ENCODE data around the gene AVPI1. TPM values are rescaled to one million over a fixed set of nuclear protein-coding genes. Genes with fewer than 3 reads are reported as not detected.

Gene AVPI1
- total and polyA plus RNA-seq, 2 of the 13 experiments (the other 11 are each of a cell fraction or from before 2014, with no cell fraction given) = 39.8 to 61.2 TPM

- TF ChIP-seq HDAC2 (CRISPR knock-in tag; IDR thresholded peaks at IDR 0.05) = no peak
- TF ChIP-seq HOXA7 (CRISPR knock-in tag; IDR thresholded peaks at IDR 0.05) = no peak
- TF ChIP-seq SAP130 (CRISPR knock-in tag; IDR thresholded peaks at IDR 0.05; ENCODE audit: low read depth) = 0 out of 2 replicates have a peak, but pooled peaks have one; percentile 34
- no peak for TF ChIP-seq BRCA1 (CRISPR knock-in tag; IDR thresholded peaks at IDR 0.05)
- no peak for TF ChIP-seq ZNF746 (CRISPR knock-in tag; IDR thresholded peaks at IDR 0.05)
- peak; percentile 94 for TF ChIP-seq NR2C2 (CRISPR knock-in tag; IDR thresholded peaks at IDR 0.05; ENCODE audit: borderline replicate concordance)
- TF ChIP-seq RORA (CRISPR knock-in tag; IDR thresholded peaks at IDR 0.05) = no peak
- TF ChIP-seq, protein P1, sequence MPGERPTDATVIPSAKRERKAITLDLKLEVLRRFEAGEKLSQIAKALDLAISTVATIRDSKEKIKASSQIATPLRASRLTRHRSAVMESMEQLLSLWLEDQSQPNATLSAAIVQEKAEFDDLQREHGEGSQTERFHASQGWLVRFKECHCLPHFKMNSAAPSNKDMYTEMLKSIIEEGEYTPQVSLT (CRISPR knock-in tag; IDR thresholded peaks at IDR 0.05; ENCODE audit: borderline replicate concordance, low read depth) = no peak
- TF ChIP-seq ZSCAN21 (CRISPR knock-in tag; IDR thresholded peaks at IDR 0.05; ENCODE audit: borderline replicate concordance) = no peak
- TF ChIP-seq ZNF441 (CRISPR knock-in tag; IDR thresholded peaks at IDR 0.05; ENCODE audit: borderline replicate concordance) = no peak
- no peak for TF ChIP-seq ZNF510 (CRISPR knock-in tag; IDR thresholded peaks at IDR 0.05; ENCODE audit: low read depth)
- TF ChIP-seq, protein P2, sequence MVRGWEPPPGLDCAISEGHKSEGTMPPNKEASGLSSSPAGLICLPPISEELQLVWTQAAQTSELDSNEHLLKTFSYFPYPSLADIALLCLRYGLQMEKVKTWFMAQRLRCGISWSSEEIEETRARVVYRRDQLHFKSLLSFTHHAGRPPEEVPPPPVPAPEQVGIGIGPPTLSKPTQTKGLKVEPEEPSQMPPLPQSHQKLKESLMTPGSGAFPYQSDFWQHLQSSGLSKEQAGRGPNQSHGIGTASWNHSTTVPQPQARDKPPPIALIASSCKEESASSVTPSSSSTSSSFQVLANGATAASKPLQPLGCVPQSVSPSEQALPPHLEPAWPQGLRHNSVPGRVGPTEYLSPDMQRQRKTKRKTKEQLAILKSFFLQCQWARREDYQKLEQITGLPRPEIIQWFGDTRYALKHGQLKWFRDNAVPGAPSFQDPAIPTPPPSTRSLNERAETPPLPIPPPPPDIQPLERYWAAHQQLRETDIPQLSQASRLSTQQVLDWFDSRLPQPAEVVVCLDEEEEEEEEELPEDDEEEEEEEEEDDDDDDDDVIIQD (CRISPR knock-in tag; IDR thresholded peaks at IDR 0.05; ENCODE audit: low read depth) = no peak
- no peak for TF ChIP-seq ASH2L (IDR thresholded peaks at IDR 0.05; ENCODE audit: insufficient read length, low read depth, low read length)
- no peak for TF ChIP-seq ZNF747 (CRISPR knock-in tag; IDR thresholded peaks at IDR 0.05; ENCODE audit: borderline replicate concordance)
- peak; percentile 98 for TF ChIP-seq THAP11 (CRISPR knock-in tag; IDR thresholded peaks at IDR 0.05)
- 0 out of 2 replicates have a peak, but pooled peaks have one; percentile 25 for TF ChIP-seq ZNF792 (CRISPR knock-in tag; IDR thresholded peaks at IDR 0.05)
- no peak for TF ChIP-seq ZBTB43 (CRISPR knock-in tag; conservative IDR thresholded peaks at IDR 0.05)
- no peak for TF ChIP-seq REL (CRISPR knock-in tag; conservative IDR thresholded peaks at IDR 0.05)
- TF ChIP-seq ZBTB44 (CRISPR knock-in tag; IDR thresholded peaks at IDR 0.05) = no peak
- no peak for TF ChIP-seq ZNF652 (CRISPR knock-in tag; IDR thresholded peaks at IDR 0.05; ENCODE audit: borderline replicate concordance, low read depth)
- no peak for TF ChIP-seq CCAR2 (optimal IDR thresholded peaks at IDR 0.05; ENCODE audit: low read depth, low read length)
- TF ChIP-seq FOSL2 (CRISPR knock-in tag; IDR thresholded peaks at IDR 0.05) = no peak
- TF ChIP-seq HIVEP1 (CRISPR knock-in tag; IDR thresholded peaks at IDR 0.05) = no peak
These were observed 39.7 kb upstream of the AVPI1 start (continued) for GRCh38 chr10:97726636-97727178.

Data from HepG2 (cell line).